ENCODE results near the gene GPAT2.
"Not testable (repeated sequence)": the region's sequence is repeated elsewhere in the genome, so short reads cannot be mapped to it uniquely, and the experiment has no call there.

DNA sequence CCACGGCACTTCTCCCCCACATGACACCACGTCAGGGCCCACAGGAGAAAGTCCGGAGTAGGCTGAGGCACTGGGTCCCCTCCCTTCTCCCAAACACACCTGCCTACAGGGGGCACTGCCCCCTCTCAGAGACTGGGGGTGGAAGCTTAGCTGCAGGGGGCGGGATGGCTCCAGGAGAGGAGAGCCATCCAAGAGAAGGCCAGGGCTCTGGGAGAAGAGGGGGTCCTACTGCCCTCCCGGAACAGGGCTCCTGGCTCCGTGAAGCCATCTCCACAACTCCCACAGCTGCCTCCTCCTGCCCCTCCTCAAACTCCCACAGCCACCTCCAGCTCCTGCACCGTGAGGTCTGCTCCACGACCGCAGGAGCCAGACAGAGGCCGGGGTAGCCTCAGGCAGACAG lies 25.6 kb upstream of the GPAT2 start:
- TF ChIP-seq, protein P1, sequence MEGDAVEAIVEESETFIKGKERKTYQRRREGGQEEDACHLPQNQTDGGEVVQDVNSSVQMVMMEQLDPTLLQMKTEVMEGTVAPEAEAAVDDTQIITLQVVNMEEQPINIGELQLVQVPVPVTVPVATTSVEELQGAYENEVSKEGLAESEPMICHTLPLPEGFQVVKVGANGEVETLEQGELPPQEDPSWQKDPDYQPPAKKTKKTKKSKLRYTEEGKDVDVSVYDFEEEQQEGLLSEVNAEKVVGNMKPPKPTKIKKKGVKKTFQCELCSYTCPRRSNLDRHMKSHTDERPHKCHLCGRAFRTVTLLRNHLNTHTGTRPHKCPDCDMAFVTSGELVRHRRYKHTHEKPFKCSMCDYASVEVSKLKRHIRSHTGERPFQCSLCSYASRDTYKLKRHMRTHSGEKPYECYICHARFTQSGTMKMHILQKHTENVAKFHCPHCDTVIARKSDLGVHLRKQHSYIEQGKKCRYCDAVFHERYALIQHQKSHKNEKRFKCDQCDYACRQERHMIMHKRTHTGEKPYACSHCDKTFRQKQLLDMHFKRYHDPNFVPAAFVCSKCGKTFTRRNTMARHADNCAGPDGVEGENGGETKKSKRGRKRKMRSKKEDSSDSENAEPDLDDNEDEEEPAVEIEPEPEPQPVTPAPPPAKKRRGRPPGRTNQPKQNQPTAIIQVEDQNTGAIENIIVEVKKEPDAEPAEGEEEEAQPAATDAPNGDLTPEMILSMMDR (IDR thresholded peaks at IDR 0.05; ENCODE audit: control extremely low read depth in 1 of 3, insufficient read depth in 1 of 3, low read depth in 1 of 3, low read length in 3 of 3) = not testable (repeated sequence)
- not testable (repeated sequence) for TF ChIP-seq JUN (IDR thresholded peaks at IDR 0.05; ENCODE audit: low read depth, low read length); RBBP5 (IDR thresholded peaks at IDR 0.05; ENCODE audit: borderline replicate concordance, low read depth, low read length); MAFK (IDR thresholded peaks at IDR 0.05; ENCODE audit: low read depth, low read length); GABPA (IDR thresholded peaks at IDR 0.05; ENCODE audit: borderline replicate concordance, insufficient read depth, low read length); POLR2AphosphoS5 (IDR thresholded peaks at IDR 0.05; ENCODE audit: low read depth, low read length); EP300 (IDR thresholded peaks at IDR 0.05; ENCODE audit: borderline replicate concordance in 1 of 2, low read depth in 2 of 2, low read length in 2 of 2); POLR2A (IDR thresholded peaks at IDR 0.05; ENCODE audit: control extremely low read depth in 1 of 2, low read depth in 2 of 2, low read length in 2 of 2)
